HL-60 (cell line): ENCODE results near the gene KCNG1.

Source experiments
- GABPA ChIP-seq: IDR thresholded peaks from 2 replicates; pipeline ENCODE4 v1.6.1; 2012; ENCODE audit warnings: low read depth
- TF ChIP-seq, protein P1 (sequence below): IDR thresholded peaks from one replicate; pipeline ENCODE4 v1.5.1; 2011; ENCODE audit warnings: low read length, control low read depth, inconsistent platforms; ENCODE audit not compliant: insufficient read depth

- TF ChIP-seq, protein P1, sequence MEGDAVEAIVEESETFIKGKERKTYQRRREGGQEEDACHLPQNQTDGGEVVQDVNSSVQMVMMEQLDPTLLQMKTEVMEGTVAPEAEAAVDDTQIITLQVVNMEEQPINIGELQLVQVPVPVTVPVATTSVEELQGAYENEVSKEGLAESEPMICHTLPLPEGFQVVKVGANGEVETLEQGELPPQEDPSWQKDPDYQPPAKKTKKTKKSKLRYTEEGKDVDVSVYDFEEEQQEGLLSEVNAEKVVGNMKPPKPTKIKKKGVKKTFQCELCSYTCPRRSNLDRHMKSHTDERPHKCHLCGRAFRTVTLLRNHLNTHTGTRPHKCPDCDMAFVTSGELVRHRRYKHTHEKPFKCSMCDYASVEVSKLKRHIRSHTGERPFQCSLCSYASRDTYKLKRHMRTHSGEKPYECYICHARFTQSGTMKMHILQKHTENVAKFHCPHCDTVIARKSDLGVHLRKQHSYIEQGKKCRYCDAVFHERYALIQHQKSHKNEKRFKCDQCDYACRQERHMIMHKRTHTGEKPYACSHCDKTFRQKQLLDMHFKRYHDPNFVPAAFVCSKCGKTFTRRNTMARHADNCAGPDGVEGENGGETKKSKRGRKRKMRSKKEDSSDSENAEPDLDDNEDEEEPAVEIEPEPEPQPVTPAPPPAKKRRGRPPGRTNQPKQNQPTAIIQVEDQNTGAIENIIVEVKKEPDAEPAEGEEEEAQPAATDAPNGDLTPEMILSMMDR, result peak; percentile 80
- TF ChIP-seq GABPA, result no peak
These were observed 7.8 kb downstream of the KCNG1 start for GRCh38 chr20:51014797-51015722.
